GM19351 (cell line): ENCODE results near the gene MRPS27.
"Not testable (repeated sequence)": the region's sequence is repeated elsewhere in the genome, so short reads cannot be mapped to it uniquely, and the experiment has no call there.

Source experiments
- ATAC-seq: cut with Tn5 transposase; IDR thresholded peaks from one replicate; pipeline ENCODE4 v1.9.1; 2021; ENCODE audit warnings: mild to moderate bottlenecking, moderate library complexity; ENCODE audit not compliant: unreplicated experiment

The MRPS27 gene

DNA sequence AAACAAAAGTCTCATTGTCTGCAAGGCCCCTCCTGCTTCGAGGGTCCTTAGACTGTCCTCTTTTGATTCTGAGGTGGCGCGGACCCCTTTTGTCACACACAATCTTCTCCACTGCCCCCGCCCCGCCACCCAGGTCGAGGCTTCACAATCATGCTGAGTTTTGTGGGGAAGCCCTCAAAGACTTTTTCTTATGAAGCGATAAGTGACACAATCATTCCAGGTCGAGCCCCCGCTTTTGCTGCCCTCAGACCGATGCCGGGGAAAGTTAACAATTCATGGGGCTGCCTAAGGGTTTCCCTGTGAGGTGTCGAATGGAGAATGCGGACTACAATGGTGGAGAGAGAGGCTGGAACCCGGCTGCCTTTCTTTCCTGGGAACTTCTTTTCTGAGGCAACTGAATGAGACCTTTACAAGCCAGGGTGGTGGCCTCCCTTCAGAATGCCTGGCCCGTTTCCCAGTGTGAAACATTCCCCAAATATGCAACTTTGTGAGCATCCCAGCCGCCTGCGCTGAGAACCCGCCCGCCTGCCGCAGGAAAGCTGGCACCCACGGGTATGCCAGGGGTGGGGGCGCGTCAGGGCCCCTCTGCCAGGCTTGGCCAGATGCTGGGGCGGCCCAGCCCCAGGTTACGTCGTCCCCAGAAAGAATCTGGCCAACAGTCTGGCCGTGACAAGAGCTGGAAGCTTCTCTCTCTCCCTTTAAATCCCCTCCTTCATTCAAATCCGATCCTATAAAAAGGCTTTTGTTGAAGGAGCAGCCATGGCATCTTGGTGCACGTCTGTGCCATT is 140.8 kb downstream of the MRPS27 start:
- ATAC-seq: no peak

DNA sequence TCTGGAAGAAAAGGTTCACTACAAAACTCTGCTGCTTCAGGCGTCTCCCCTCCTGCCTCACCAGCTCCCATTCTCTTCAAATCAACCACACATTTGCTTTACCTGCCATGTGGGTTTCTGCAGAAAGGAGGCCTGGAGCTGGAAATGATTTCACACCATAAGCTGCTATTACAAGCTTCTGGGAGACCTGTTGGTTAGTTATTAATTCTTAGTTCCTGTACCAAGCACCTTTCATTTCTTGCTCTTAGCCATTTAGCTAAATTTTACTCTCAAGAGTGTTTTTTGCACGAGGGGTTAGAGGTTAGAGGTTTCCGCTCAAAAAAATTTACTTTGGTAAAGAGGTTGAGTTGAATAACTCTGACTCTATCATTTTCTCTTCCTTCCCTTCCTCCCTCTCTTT is 142.5 kb downstream of the MRPS27 start:
- ATAC-seq: no peak

DNA sequence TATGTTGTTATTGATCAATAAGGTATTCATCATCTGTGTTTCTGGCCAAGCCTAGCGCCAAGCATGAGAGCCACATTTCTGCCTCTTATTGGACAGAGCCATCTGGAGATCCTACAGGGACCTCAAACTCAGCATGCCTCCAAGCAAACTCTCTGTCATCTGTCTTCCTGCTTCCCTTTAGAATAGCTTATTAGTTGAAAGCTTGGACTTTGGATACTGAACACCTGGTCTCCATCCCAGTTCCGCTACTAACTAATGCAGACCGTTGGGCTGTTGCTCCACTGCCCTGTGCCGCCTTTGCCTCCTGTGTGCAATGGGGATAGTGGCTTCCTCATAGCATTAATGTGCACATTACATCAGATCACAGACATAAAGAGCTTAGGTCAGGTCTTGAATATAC is 147.3 kb downstream of the MRPS27 start:
- no peak for ATAC-seq

GRCh38 chr5:72171667-72172066 is 148.4 kb downstream of the MRPS27 start:
- peak; percentile 86 for ATAC-seq

GRCh38 chr5:72171181-72171580 is 148.9 kb downstream of the MRPS27 start:
- not testable (repeated sequence) for ATAC-seq

- ATAC-seq: no peak
Observed at GRCh38 chr5:72170101-72170500, 149.9 kb downstream of the MRPS27 start.
